Testis (tissue), 2 donors: ENCODE data around the gene LGI1.

ENCODE experiments used
- POLR2A ChIP-seq: fragments of 450-650 bp; IDR thresholded peaks from one replicate; pipeline ENCODE4 v1.6.1; 2017; ENCODE audit warnings: antibody characterized with exemption, mild to moderate bottlenecking, moderate library complexity
- TF ChIP-seq, protein P1 (sequence below), 3 experiments: fragments of 450-650 bp in 2 of 3; fragments of 200-600 bp in 1 of 3; sonication (generic) in 1 of 3; IDR thresholded peaks; one replicate each; pipeline ENCODE4 v1.5.1; 2016 to 2019; ENCODE audit warnings: antibody characterized with exemption in 3 of 3, mild to moderate bottlenecking in 2 of 3, moderate library complexity in 1 of 3

DNA sequence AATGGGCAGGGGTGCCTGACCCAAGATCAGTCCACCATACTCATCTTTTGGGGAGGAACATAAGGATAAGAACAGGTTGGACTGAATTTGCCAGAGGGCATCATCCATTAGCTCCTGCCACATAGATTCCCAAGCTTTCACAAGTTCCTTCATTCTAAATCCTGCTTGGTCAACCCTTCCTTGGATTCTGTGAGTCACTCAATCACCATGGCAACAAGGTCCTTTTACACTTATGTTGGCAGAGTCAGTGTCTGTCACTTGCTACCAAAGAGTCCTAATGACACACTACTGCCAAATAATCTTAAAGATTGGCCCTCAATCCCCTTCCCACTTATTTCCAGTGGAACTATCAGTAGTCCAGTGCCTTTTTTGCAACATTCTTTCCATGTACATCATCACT lies 5.0 kb upstream of the LGI1 start:
- TF ChIP-seq, protein P1, sequence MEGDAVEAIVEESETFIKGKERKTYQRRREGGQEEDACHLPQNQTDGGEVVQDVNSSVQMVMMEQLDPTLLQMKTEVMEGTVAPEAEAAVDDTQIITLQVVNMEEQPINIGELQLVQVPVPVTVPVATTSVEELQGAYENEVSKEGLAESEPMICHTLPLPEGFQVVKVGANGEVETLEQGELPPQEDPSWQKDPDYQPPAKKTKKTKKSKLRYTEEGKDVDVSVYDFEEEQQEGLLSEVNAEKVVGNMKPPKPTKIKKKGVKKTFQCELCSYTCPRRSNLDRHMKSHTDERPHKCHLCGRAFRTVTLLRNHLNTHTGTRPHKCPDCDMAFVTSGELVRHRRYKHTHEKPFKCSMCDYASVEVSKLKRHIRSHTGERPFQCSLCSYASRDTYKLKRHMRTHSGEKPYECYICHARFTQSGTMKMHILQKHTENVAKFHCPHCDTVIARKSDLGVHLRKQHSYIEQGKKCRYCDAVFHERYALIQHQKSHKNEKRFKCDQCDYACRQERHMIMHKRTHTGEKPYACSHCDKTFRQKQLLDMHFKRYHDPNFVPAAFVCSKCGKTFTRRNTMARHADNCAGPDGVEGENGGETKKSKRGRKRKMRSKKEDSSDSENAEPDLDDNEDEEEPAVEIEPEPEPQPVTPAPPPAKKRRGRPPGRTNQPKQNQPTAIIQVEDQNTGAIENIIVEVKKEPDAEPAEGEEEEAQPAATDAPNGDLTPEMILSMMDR (IDR thresholded peaks at IDR 0.05): no peak
- no peak for TF ChIP-seq POLR2A
